IMR-90 (cell line): Measurements from ENCODE around the gene NOTO. TPM values are rescaled to one million over a fixed set of nuclear protein-coding genes. Genes with fewer than 3 reads are reported as not detected.

Experiments used
- ATAC-seq: fragments of 200-7000 bp; cut with Tn5 transposase; 2 replicates; pipeline ENCODE4 v1.9.1; 2020; ENCODE audit warnings: low read depth, mild to moderate bottlenecking, moderate library complexity
- BruUV-seq: library from RNA; stranded (reverse); fragments of 400-500 nt; replicated peaks from 2 replicates; lab custom pipeline; 2021; lab: Mats Ljungman, UMichigan
- CTCF ChIA-PET: fragments of 300-600 bp; formaldehyde crosslinking; extraction: SDS; loops from one replicate; lab custom pipeline; 2021; ENCODE audit warnings: antibody characterized with exemption; lab: Yijun Ruan, JAX
- POLR2A ChIA-PET: fragments of 300-600 bp; sonication (Branson Sonifier 250); formaldehyde crosslinking; loops from one replicate; lab custom pipeline; 2022; ENCODE audit warnings: antibody characterized with exemption; ENCODE audit not compliant: unreplicated experiment; lab: Charles Lee
- DNase-seq: peaks from one replicate; pipeline ENCODE4 v3.0.0; 2013
- H2AFZ ChIP-seq: replicated peaks from 2 replicates; pipeline ENCODE3; 2013; ENCODE audit warnings: low read length, mild to moderate bottlenecking; ENCODE audit not compliant: poor library complexity
- H2AK5ac ChIP-seq: 2 replicates; pipeline ENCODE4 v1.6.1; 2013; ENCODE audit warnings: low read depth, low read length, inconsistent platforms
- H2AK9ac ChIP-seq: replicated peaks from 2 replicates; pipeline ENCODE3; 2013; ENCODE audit warnings: mild to moderate bottlenecking, low read depth, low read length, moderate library complexity; ENCODE audit not compliant: poor library complexity
- H2BK120ac ChIP-seq: 2 replicates; pipeline ENCODE4 v1.6.1; 2013; ENCODE audit warnings: low read depth, low read length, inconsistent platforms
- H2BK15ac ChIP-seq: 3 replicates; pipeline ENCODE4 v1.6.1; 2013; ENCODE audit warnings: low read depth, low read length, inconsistent platforms
- H2BK20ac ChIP-seq: 2 replicates; pipeline ENCODE4 v1.6.1; 2013; ENCODE audit warnings: low read depth, mild to moderate bottlenecking, inconsistent platforms, low read length, moderate library complexity
- H2BK5ac ChIP-seq: 2 replicates; pipeline ENCODE4 v1.6.1; 2013; ENCODE audit warnings: mild to moderate bottlenecking, low read depth, low read length, inconsistent platforms; ENCODE audit not compliant: poor library complexity, severe bottlenecking
- H3K14ac ChIP-seq: replicated peaks from 2 replicates; pipeline ENCODE4 v1.6.1; 2013; ENCODE audit warnings: low read depth, low read length, inconsistent platforms
- H3K18ac ChIP-seq: 2 replicates; pipeline ENCODE4 v1.6.1; 2013; ENCODE audit warnings: low read depth, low read length, control low read depth
- H3K23ac ChIP-seq: 2 replicates; pipeline ENCODE4 v1.6.1; 2013; ENCODE audit warnings: low read depth, low read length, inconsistent platforms
- H3K27ac ChIP-seq: 2 replicates; pipeline ENCODE4 v1.5.1; 2013; ENCODE audit warnings: mild to moderate bottlenecking, control low read depth, low read length; ENCODE audit not compliant: insufficient read depth
- H3K27me3 ChIP-seq: 2 replicates; pipeline ENCODE4 v1.6.1; 2013; ENCODE audit warnings: low read length; ENCODE audit not compliant: control insufficient read depth, insufficient read depth
- H3K36me3 ChIP-seq: 2 replicates; pipeline ENCODE4 v1.6.1; 2013; ENCODE audit warnings: low read length, mixed read lengths; ENCODE audit not compliant: control insufficient read depth, insufficient read depth
- H3K4ac ChIP-seq: 2 replicates; pipeline ENCODE4 v1.6.1; 2013; ENCODE audit warnings: low read depth, low read length, inconsistent platforms
- H3K4me1 ChIP-seq: 2 replicates; pipeline ENCODE4 v1.6.1; 2013; ENCODE audit warnings: low read length, mixed read lengths; ENCODE audit not compliant: control insufficient read depth, insufficient read depth
- H3K4me2 ChIP-seq: 2 replicates; pipeline ENCODE4 v1.6.1; 2013; ENCODE audit warnings: low read depth, mild to moderate bottlenecking, control low read depth, low read length, moderate library complexity
- H3K4me3 ChIP-seq: 2 replicates; pipeline ENCODE4 v1.5.1; 2013; ENCODE audit warnings: low read depth, mild to moderate bottlenecking, control low read depth, low read length, moderate library complexity; ENCODE audit not compliant: insufficient read depth
- H3K56ac ChIP-seq: 2 replicates; pipeline ENCODE4 v1.6.1; 2013; ENCODE audit warnings: low read length, inconsistent platforms; ENCODE audit not compliant: insufficient read depth; ENCODE audit errors: extremely low read depth
- H3K79me1 ChIP-seq, 2 experiments: 2 replicates each; pipeline ENCODE4 v1.6.1; 2013; ENCODE audit warnings: low read length in 2 of 2, inconsistent platforms in 1 of 2, low read depth in 1 of 2
- H3K9ac ChIP-seq: 2 replicates; pipeline ENCODE4 v1.6.1; 2013; ENCODE audit warnings: low read depth, low read length, control low read depth
- H3K9me1 ChIP-seq: 2 replicates; pipeline ENCODE4 v1.6.1; 2013; ENCODE audit warnings: low read length, inconsistent platforms; ENCODE audit not compliant: insufficient read depth
- H3K9me3 ChIP-seq: 2 replicates; pipeline ENCODE4 v1.6.1; 2013; ENCODE audit warnings: low read length; ENCODE audit not compliant: control insufficient read depth, insufficient read depth
- H4K20me1 ChIP-seq: 2 replicates; pipeline ENCODE4 v1.6.1; 2013; ENCODE audit warnings: low read length, inconsistent platforms; ENCODE audit not compliant: insufficient read depth
- H4K5ac ChIP-seq: 2 replicates; pipeline ENCODE4 v1.6.1; 2013; ENCODE audit warnings: mild to moderate bottlenecking, low read depth, low read length, control low read depth
- H4K8ac ChIP-seq, 2 experiments: 2 replicates each; pipeline ENCODE4 v1.6.1; 2013; ENCODE audit warnings: low read depth in 2 of 2, low read length in 2 of 2, control low read depth in 1 of 2, inconsistent platforms in 1 of 2
- H4K91ac ChIP-seq: 2 replicates; pipeline ENCODE4 v1.6.1; 2013; ENCODE audit warnings: low read depth, low read length, inconsistent platforms; ENCODE audit not compliant: insufficient read depth
- BHLHE40 ChIP-seq: fragments of 150-350 bp; IDR thresholded peaks from 2 replicates; pipeline ENCODE4 v1.6.1; 2016; ENCODE audit warnings: mild to moderate bottlenecking, low read depth, low read length
- CEBPB ChIP-seq: IDR thresholded peaks from 2 replicates; pipeline ENCODE4 v1.6.1; 2012; ENCODE audit warnings: low read depth, low read length, improper control_type of control experiment
- CHD1 ChIP-seq: IDR thresholded peaks from 2 replicates; pipeline ENCODE4 v1.6.1; 2012; ENCODE audit warnings: low read depth, low read length, improper control_type of control experiment
- CTCF ChIP-seq: conservative IDR thresholded peaks from 2 replicates; pipeline ENCODE4 v1.5.1; 2012; ENCODE audit warnings: mild to moderate bottlenecking, low read depth, low read length, improper control_type of control experiment
- ELK1 ChIP-seq: fragments of 150-350 bp; IDR thresholded peaks from 2 replicates; pipeline ENCODE4 v1.6.1; 2016; ENCODE audit warnings: low read depth, mild to moderate bottlenecking, low read length, moderate library complexity, borderline replicate concordance
- FOS ChIP-seq: fragments of 150-350 bp; IDR thresholded peaks from 2 replicates; pipeline ENCODE4 v1.6.1; 2016; ENCODE audit warnings: low read depth, low read length
- MAFK ChIP-seq: IDR thresholded peaks from 2 replicates; pipeline ENCODE4 v1.6.1; 2012; ENCODE audit warnings: low read depth, low read length, improper control_type of control experiment
- MAZ ChIP-seq: IDR thresholded peaks from 2 replicates; pipeline ENCODE4 v1.6.1; 2012; ENCODE audit warnings: low read depth, mild to moderate bottlenecking, low read length, improper control_type of control experiment, moderate library complexity, borderline replicate concordance
- MXI1 ChIP-seq: IDR thresholded peaks from 2 replicates; pipeline ENCODE4 v1.6.1; 2012; ENCODE audit warnings: low read depth, mild to moderate bottlenecking, low read length, moderate library complexity, borderline replicate concordance
- POLR2A ChIP-seq: IDR thresholded peaks from 2 replicates; pipeline ENCODE4 v1.6.1; 2012; ENCODE audit warnings: mild to moderate bottlenecking, low read depth, low read length
- RAD21 ChIP-seq: IDR thresholded peaks from 2 replicates; pipeline ENCODE4 v1.6.1; 2012; ENCODE audit warnings: low read length, improper control_type of control experiment
- RCOR1 ChIP-seq: IDR thresholded peaks from 2 replicates; pipeline ENCODE4 v1.6.1; 2012; ENCODE audit warnings: mild to moderate bottlenecking, low read length, improper control_type of control experiment; ENCODE audit not compliant: insufficient replicate concordance
- RFX5 ChIP-seq: IDR thresholded peaks from 2 replicates; pipeline ENCODE4 v1.8.0; 2012; ENCODE audit warnings: low read depth, mild to moderate bottlenecking, low read length, moderate library complexity
- SMC3 ChIP-seq: fragments of 150-350 bp; IDR thresholded peaks from 2 replicates; pipeline ENCODE4 v1.6.1; 2016; ENCODE audit warnings: low read depth, mild to moderate bottlenecking, antibody characterized with exemption, low read length, moderate library complexity
- USF2 ChIP-seq: fragments of 150-350 bp; IDR thresholded peaks from 2 replicates; pipeline ENCODE4 v1.6.1; 2017; ENCODE audit warnings: mild to moderate bottlenecking, antibody characterized with exemption, low read length, low read depth
- WGBS, 2 experiments: methylation state at CpG; one replicate each; pipeline versions ENCODE4 v1.1.5 to v1.1.7; 2013; ENCODE audit warnings: missing lambda C conversion rate in 2 of 2; ENCODE audit not compliant: insufficient read length in 1 of 2; ENCODE audit errors: extremely low coverage in 2 of 2; 5-methylcytosine and 5-hydroxymethylcytosine counted together
- dilution Hi-C: fragments of 300-500 bp; cut with HindIII; formaldehyde crosslinking; loops from one replicate; pipeline ENCODE4 v1.14.3; 2018; ENCODE audit warnings: low sequenced_read_pairs; ENCODE audit not compliant: unreplicated experiment
- in situ Hi-C: fragments of 300-500 bp; cut with MboI; formaldehyde crosslinking; loops from 3 replicates; pipeline ENCODE4 v1.14.3; 2019; ENCODE audit warnings: low sequenced_read_pairs, inconsistent platforms, mixed read lengths
- intact Hi-C: fragments of 100-400 bp; cut with micrococcal nuclease; formaldehyde crosslinking; loops from 2 replicates; pipeline ENCODE4 v1.10.0; 2022
- polyA plus RNA-seq, 3 experiments: library from polyadenylated mRNA; depleted of rRNA; stranded (reverse); fragments of >200 nt; gene quantifications; 2 replicates each; pipeline ENCODE4 v1.2.3, GENCODE V29; 2012; ENCODE audit warnings: low replicate concordance in 1 of 3
- total RNA-seq: library from RNA; depleted of rRNA; stranded (reverse); fragments of >200 nt; gene quantifications from 2 replicates; pipeline ENCODE4 v1.2.3, GENCODE V29; 2012

Gene NOTO
- total and polyA plus RNA-seq, 2 of the 4 experiments (the other 2 are of a cell fraction) = not detected

GRCh38 chr2:73255907-73256617 is 53.7 kb downstream of the NOTO start:
- intact Hi-C loops = no loop called here
- no peak overlapping the region for H3K27ac ChIP-seq
- H3K4me3 ChIP-seq = no peak overlapping the region
- no peak overlapping the region for H2AK5ac ChIP-seq
- no peak overlapping the region for H3K4me2 ChIP-seq
- in situ Hi-C loops = no loop called here
- no peak overlapping the region for H2BK20ac ChIP-seq
- H2AK9ac ChIP-seq = no peak overlapping the region
- ChIA-PET POLR2A (no interaction called here), CTCF (no interaction called here)
- H2BK5ac ChIP-seq = no peak overlapping the region
- peaks cover 7% of the 10 kb centered on the region; the same call in 1 of the 2 replicates for H3K9me1 ChIP-seq
- no peak overlapping the region for H3K14ac ChIP-seq
- 83% methylated on average over 1 of the region's 5 CpGs; no CpG with 5 or more reads in 1 of the 2 experiments for WGBS, 2 experiments
- H4K91ac ChIP-seq = no peak overlapping the region
- no peak overlapping the region for H3K23ac ChIP-seq
- peaks cover 38% of the 10 kb centered on the region for H3K36me3 ChIP-seq
- no peak overlapping the region for H2BK15ac ChIP-seq
- H3K18ac ChIP-seq = no peak overlapping the region
- ATAC-seq = no peak
- no TSS peak for BruUV-seq
- H3K4ac ChIP-seq = no peak overlapping the region
- no peaks in the 10 kb centered on the region for H3K4me1 ChIP-seq
- no peaks in the 10 kb centered on the region for H3K27me3 ChIP-seq
- no peak for DNase-seq
- H3K56ac ChIP-seq = no peak overlapping the region
- H2AFZ ChIP-seq = no peak overlapping the region
- H4K5ac ChIP-seq = no peak overlapping the region
- H3K9ac ChIP-seq = no peak overlapping the region
- H4K20me1 ChIP-seq = peaks cover 8% of the 10 kb centered on the region
- TF ChIP-seq BHLHE40 (no peak), POLR2A (no peak), USF2 (no peak), RCOR1 (no peak), MAFK (no peak), SMC3 (no peak), CHD1 (no peak), RFX5 (no peak), FOS (no peak), CTCF (no peak), ELK1 (no peak), RAD21 (no peak), MAZ (no peak), CEBPB (no peak), MXI1 (no peak)
- no peaks in the 10 kb centered on the region for H3K9me3 ChIP-seq
- dilution Hi-C loops = no loop called here
- H3K79me1 ChIP-seq = no peaks in the 10 kb centered on the region; a peak in 1 of 4 replicates
- no peak overlapping the region for H2BK120ac ChIP-seq
- H4K8ac ChIP-seq = no peak overlapping the region
